ENCODE results near the gene GPR68. TPM values are rescaled to one million over a fixed set of nuclear protein-coding genes. Genes with fewer than 3 reads are reported as not detected.
A peak's percentile ranks its signal among the peaks of the same experiment; 100 is the strongest.

Gene GPR68
- total RNA-seq, 2 donors from 2014 or later = 1.8 to 2.0 TPM

DNA sequence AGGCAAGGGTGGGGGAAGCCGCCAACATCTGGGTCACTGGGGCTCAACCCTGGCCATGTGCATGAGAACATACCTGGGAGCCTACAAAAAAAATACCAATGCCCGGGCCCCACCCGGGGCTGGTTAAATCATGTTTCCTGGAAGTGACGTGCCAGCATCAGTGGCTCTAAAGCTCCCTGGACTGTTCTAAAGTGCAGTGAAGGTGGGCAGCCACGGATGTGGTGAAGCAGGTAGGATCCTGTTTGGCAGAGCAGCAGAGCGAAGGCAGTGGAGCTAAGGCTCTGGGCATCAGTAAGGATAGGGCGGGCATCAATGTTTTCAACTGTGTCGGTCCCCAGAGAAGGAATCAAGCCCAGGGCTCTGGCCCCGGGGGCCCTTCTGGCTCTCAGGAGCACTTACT, 525 bp upstream of the GPR68 start:
- Histone ChIP-seq H3K4me3 (peak overlapping the region; percentile 5), H3K36me3 (no peaks in the 10 kb centered on the region), H3K27ac (no peak overlapping the region), H3K4me1 (ENCODE audit: control insufficient read depth in 1 of 2, low read depth in 2 of 2) (peaks cover 0 to 9% of the 10 kb centered on the region in 2 donors), H3K27me3 (replicated peaks; ENCODE audit: insufficient read depth) (no peaks in the 10 kb centered on the region), H3K9me3 (no peaks in the 10 kb centered on the region)
- DNase-seq (ENCODE audit: low spot score) (no peak), ATAC-seq (ENCODE audit: insufficient number of reproducible peaks, low FRiP score, low read depth) (no peak)
- TF ChIP-seq, protein P1, sequence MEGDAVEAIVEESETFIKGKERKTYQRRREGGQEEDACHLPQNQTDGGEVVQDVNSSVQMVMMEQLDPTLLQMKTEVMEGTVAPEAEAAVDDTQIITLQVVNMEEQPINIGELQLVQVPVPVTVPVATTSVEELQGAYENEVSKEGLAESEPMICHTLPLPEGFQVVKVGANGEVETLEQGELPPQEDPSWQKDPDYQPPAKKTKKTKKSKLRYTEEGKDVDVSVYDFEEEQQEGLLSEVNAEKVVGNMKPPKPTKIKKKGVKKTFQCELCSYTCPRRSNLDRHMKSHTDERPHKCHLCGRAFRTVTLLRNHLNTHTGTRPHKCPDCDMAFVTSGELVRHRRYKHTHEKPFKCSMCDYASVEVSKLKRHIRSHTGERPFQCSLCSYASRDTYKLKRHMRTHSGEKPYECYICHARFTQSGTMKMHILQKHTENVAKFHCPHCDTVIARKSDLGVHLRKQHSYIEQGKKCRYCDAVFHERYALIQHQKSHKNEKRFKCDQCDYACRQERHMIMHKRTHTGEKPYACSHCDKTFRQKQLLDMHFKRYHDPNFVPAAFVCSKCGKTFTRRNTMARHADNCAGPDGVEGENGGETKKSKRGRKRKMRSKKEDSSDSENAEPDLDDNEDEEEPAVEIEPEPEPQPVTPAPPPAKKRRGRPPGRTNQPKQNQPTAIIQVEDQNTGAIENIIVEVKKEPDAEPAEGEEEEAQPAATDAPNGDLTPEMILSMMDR (IDR thresholded peaks at IDR 0.05) = no peak

DNA sequence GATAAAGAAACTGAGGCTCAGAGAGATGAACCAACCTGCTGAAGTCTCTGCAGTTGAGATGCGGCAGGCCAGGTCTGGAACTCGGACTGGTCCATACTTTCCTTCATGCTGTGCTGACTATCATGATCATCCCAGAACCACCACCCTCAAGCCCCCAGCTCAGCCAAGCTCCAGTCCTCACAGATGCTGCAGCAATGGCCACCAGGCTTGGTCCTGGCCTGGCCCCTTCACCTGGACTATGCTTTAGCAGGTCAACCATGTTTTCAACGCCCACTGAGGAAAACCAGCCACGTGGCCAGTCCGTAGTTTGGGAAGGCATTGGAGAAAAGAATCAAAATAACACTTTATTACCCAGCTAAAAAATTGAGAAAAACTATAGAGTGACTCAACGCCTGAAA, 1.4 kb downstream of the GPR68 start:
- Histone ChIP-seq H3K27me3 (replicated peaks; ENCODE audit: insufficient read depth) (no peaks in the 10 kb centered on the region), H3K4me1 (ENCODE audit: control insufficient read depth in 1 of 2, low read depth in 2 of 2) (peaks cover 0 to 9% of the 10 kb centered on the region in 2 donors), H3K27ac (no peak overlapping the region), H3K4me3 (no peak overlapping the region), H3K36me3 (no peaks in the 10 kb centered on the region), H3K9me3 (no peaks in the 10 kb centered on the region)
- TF ChIP-seq, protein P1 (IDR thresholded peaks at IDR 0.05) = no peak
- ATAC-seq (ENCODE audit: insufficient number of reproducible peaks, low FRiP score, low read depth) = no peak
- DNase-seq (ENCODE audit: low spot score) = no peak

DNA sequence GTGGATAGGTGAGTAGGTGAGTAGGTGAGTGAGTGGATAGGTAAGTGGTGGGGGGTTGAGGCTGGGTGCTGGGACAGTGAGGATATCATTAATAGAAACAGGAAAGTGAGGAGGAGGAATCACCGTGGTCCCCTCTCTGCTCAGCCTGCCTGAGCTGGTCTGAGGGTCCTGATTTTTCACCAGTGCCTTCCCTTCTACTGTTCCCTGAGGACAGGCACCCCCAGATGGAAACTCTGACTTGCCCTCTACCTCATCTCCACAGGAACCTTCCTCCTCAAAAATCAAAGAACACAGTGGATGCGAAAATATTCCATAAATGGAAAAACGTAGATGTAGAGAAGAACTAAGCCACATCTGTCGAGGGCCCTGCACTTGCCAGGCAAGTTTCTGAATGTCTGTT, 1.9 kb downstream of the GPR68 start:
- DNase-seq (ENCODE audit: low spot score) (no peak), ATAC-seq (ENCODE audit: insufficient number of reproducible peaks, low FRiP score, low read depth) (no peak)
- Histone ChIP-seq H3K4me3 (no peak overlapping the region), H3K36me3 (no peaks in the 10 kb centered on the region), H3K9me3 (no peaks in the 10 kb centered on the region), H3K27me3 (replicated peaks; ENCODE audit: insufficient read depth) (no peaks in the 10 kb centered on the region), H3K27ac (no peak overlapping the region), H3K4me1 (ENCODE audit: control insufficient read depth in 1 of 2, low read depth in 2 of 2) (peaks cover 0 to 9% of the 10 kb centered on the region in 2 donors)
- TF ChIP-seq, protein P1 (IDR thresholded peaks at IDR 0.05) = no peak

DNA sequence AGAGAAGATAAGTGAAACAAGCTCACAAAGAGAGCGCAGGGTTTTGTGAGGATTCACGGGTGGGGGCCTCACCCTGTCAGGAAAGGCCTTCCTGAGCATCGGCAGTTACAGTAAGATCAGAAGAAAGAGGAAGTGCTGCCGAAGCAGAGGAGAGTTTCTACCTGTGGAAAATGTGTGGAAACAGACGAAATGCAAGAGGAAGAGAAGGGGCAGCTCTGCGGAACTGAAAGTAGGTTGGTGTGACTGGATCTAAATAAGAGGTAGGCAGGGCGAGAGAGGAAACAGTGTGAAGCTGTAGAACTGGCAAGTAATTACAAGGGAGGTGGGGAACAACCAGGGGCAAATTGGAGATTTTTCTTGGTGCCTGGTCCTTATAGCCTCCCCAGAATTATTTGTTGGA, 2.6 kb downstream of the GPR68 start:
- TF ChIP-seq, protein P1 (IDR thresholded peaks at IDR 0.05) = no peak

DNA sequence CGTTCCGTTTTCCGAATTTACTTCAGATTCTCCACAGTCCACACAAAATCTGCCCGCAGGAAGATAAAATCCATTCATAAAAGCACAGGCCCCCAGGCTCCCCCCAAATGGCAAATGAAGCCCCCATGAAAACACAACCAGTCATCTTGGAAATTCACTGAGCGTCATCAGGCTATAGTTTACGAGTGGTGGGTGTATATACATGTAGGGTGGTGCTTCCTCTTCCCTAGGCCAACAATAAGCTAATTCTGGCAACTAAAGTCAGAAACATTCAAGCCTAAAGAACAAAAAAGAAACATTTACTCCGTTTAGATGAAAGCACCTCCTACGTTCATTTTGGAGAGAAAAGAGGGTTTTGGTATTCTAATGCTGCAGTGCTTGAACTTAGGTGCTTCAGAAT, 5.8 kb downstream of the GPR68 start:
- no peaks in the 10 kb centered on the region for H3K4me1 ChIP-seq (ENCODE audit: control insufficient read depth in 1 of 2, low read depth in 2 of 2)
- no peaks in the 10 kb centered on the region for H3K27me3 ChIP-seq (replicated peaks; ENCODE audit: insufficient read depth)
- no peak for ATAC-seq (ENCODE audit: insufficient number of reproducible peaks, low FRiP score, low read depth)
- H3K4me3 ChIP-seq = no peak overlapping the region
- TF ChIP-seq, protein P1 (IDR thresholded peaks at IDR 0.05) = no peak
- no peak for DNase-seq (ENCODE audit: low spot score)
- no peaks in the 10 kb centered on the region for H3K36me3 ChIP-seq
- no peaks in the 10 kb centered on the region for H3K9me3 ChIP-seq
- no peak overlapping the region for H3K27ac ChIP-seq

More for the DNA sequence above, 2.6 kb downstream of the GPR68 start:
- DNase-seq (ENCODE audit: low spot score) (no peak), ATAC-seq (ENCODE audit: insufficient number of reproducible peaks, low FRiP score, low read depth) (no peak)
- no peak overlapping the region for H3K4me3 ChIP-seq
- peaks cover 0 to 9% of the 10 kb centered on the region in 2 donors for H3K4me1 ChIP-seq (ENCODE audit: control insufficient read depth in 1 of 2, low read depth in 2 of 2)
- no peaks in the 10 kb centered on the region for H3K36me3 ChIP-seq
- H3K9me3 ChIP-seq = no peaks in the 10 kb centered on the region
- H3K27ac ChIP-seq = no peak overlapping the region
- no peaks in the 10 kb centered on the region for H3K27me3 ChIP-seq (replicated peaks; ENCODE audit: insufficient read depth)

Data from thoracic aorta (tissue), 2 donors.